Suprapubic skin (tissue), 3 donors: ENCODE data around the gene DMPK.

Source experiments
- EP300 ChIP-seq: sonication (generic); formaldehyde crosslinking; IDR thresholded peaks from one replicate; pipeline ENCODE4 v1.6.1; 2017; ENCODE audit warnings: antibody characterized with exemption
- POLR2A ChIP-seq, 2 donors: fragments of 450-650 bp; IDR thresholded peaks; one replicate each; pipeline ENCODE4 v1.6.1; 2017; ENCODE audit warnings: antibody characterized with exemption in 2 of 2, mild to moderate bottlenecking in 2 of 2, moderate library complexity in 2 of 2
- TF ChIP-seq, protein P1 (sequence below), 2 donors: fragments of 200-600 bp in 1 of 2; fragments of 450-650 bp in 1 of 2; sonication (generic) in 1 of 2; IDR thresholded peaks; one replicate each; pipeline ENCODE4 v1.5.1; 2016 to 2019; ENCODE audit warnings: antibody characterized with exemption in 2 of 2, mild to moderate bottlenecking in 1 of 2, moderate library complexity in 1 of 2

DNA sequence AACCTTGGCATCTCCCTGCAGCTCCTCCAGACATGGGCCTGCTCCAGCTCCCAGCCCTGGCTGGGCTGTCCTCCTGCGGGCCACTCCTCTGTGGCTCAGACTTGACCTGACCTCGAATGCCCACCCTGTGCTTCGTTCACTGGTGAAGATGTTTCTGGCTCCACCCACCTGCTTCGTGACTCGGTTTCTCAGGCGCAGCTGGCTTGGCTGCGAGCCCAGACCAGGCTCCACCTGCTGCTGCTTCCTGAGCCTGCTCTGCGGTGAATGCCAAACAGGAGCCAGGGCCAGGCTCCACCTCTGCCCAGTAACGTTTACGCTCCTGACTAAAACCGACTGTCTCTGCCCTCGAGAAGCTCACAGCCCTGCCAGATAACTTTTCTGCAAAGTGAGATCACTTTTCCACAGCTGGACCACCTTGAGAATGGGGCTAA lies 41.8 kb upstream of the DMPK start:
- TF ChIP-seq POLR2A (IDR thresholded peaks at IDR 0.05): no peak
- no peak for TF ChIP-seq EP300
- TF ChIP-seq, protein P1, sequence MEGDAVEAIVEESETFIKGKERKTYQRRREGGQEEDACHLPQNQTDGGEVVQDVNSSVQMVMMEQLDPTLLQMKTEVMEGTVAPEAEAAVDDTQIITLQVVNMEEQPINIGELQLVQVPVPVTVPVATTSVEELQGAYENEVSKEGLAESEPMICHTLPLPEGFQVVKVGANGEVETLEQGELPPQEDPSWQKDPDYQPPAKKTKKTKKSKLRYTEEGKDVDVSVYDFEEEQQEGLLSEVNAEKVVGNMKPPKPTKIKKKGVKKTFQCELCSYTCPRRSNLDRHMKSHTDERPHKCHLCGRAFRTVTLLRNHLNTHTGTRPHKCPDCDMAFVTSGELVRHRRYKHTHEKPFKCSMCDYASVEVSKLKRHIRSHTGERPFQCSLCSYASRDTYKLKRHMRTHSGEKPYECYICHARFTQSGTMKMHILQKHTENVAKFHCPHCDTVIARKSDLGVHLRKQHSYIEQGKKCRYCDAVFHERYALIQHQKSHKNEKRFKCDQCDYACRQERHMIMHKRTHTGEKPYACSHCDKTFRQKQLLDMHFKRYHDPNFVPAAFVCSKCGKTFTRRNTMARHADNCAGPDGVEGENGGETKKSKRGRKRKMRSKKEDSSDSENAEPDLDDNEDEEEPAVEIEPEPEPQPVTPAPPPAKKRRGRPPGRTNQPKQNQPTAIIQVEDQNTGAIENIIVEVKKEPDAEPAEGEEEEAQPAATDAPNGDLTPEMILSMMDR (IDR thresholded peaks at IDR 0.05): no peak
